GM23338 (cell line): ENCODE results near the gene NIPAL1. TPM values are rescaled to one million over a fixed set of nuclear protein-coding genes. Genes with fewer than 3 reads are reported as not detected.

Source experiments
- ATAC-seq: fragments of 200-7000 bp; cut with Tn5 transposase; 3 replicates; pipeline ENCODE4 v1.9.1; 2020
- DNase-seq: peaks from one replicate; pipeline ENCODE4 v3.0.0-alpha.2; 2015; ENCODE audit warnings: low spot score
- H2AFZ ChIP-seq: fragments of 200-600 bp; sonication (generic); 2 replicates; pipeline ENCODE4 v1.8.0; 2016; ENCODE audit warnings: antibody characterized with exemption, mild to moderate bottlenecking, moderate library complexity
- H3F3A ChIP-seq: fragments of 200-600 bp; sonication (generic); replicated peaks from 2 replicates; pipeline ENCODE4 v1.8.0; 2017; ENCODE audit warnings: antibody characterized with exemption, mixed run types, low read depth
- H3K27ac ChIP-seq: fragments of 200-600 bp; sonication (generic); 2 replicates; pipeline ENCODE4 v1.6.1; 2016; ENCODE audit warnings: low read depth
- H3K27me3 ChIP-seq: fragments of 200-600 bp; sonication (generic); 2 replicates; pipeline ENCODE4 v1.8.0; 2016; ENCODE audit warnings: mild to moderate bottlenecking, mixed run types, moderate library complexity; ENCODE audit not compliant: insufficient read depth
- H3K36me3 ChIP-seq: fragments of 200-600 bp; sonication (generic); 2 replicates; pipeline ENCODE4 v1.8.0; 2016; ENCODE audit warnings: mild to moderate bottlenecking; ENCODE audit not compliant: insufficient read depth
- H3K4me1 ChIP-seq: fragments of 200-600 bp; sonication (generic); 2 replicates; pipeline ENCODE4 v1.8.0; 2016; ENCODE audit warnings: mild to moderate bottlenecking, moderate library complexity; ENCODE audit not compliant: insufficient read depth
- H3K4me2 ChIP-seq: fragments of 200-600 bp; sonication (generic); 2 replicates; pipeline ENCODE4 v1.7.1; 2017; ENCODE audit warnings: mixed run types
- H3K4me3 ChIP-seq: fragments of 200-600 bp; sonication (generic); 2 replicates; pipeline ENCODE4 v1.6.1; 2016; ENCODE audit warnings: mixed run types
- H3K79me2 ChIP-seq: fragments of 200-600 bp; sonication (generic); replicated peaks from 2 replicates; pipeline ENCODE4 v1.8.0; 2017; ENCODE audit warnings: mild to moderate bottlenecking; ENCODE audit not compliant: insufficient read depth
- H3K9me2 ChIP-seq: fragments of 200-600 bp; sonication (generic); 2 replicates; pipeline ENCODE4 v1.8.0; 2017; ENCODE audit not compliant: insufficient read depth
- H4K20me1 ChIP-seq: fragments of 200-600 bp; sonication (generic); replicated peaks from 2 replicates; pipeline ENCODE4 v1.8.0; 2017; ENCODE audit warnings: mild to moderate bottlenecking; ENCODE audit not compliant: insufficient read depth
- H3K27ac Mint-ChIP-seq: 2 replicates; pipeline ENCODE4 v1.8.0; 2020; ENCODE audit warnings: inconsistent platforms, mild to moderate bottlenecking, moderate library complexity, mixed read lengths
- H3K27me3 Mint-ChIP-seq: 3 replicates; pipeline ENCODE4 v1.8.0; 2022; ENCODE audit warnings: low read depth, mild to moderate bottlenecking, moderate library complexity, mixed read lengths, inconsistent platforms; ENCODE audit not compliant: insufficient read depth, poor library complexity
- H3K36me3 Mint-ChIP-seq: 3 replicates; pipeline ENCODE4 v1.8.0; 2021; ENCODE audit warnings: low read depth, mild to moderate bottlenecking, inconsistent platforms, moderate library complexity, mixed read lengths
- H3K4me1 Mint-ChIP-seq: 3 replicates; pipeline ENCODE4 v1.8.0; 2020; ENCODE audit warnings: mild to moderate bottlenecking, inconsistent platforms, mixed read lengths
- H3K4me3 Mint-ChIP-seq: 3 replicates; pipeline ENCODE4 v1.8.0; 2021; ENCODE audit warnings: moderate library complexity, mild to moderate bottlenecking, inconsistent platforms, mixed read lengths
- H3K9me3 Mint-ChIP-seq: 3 replicates; pipeline ENCODE4 v1.8.0; 2020; ENCODE audit warnings: moderate library complexity, mild to moderate bottlenecking, inconsistent platforms, mixed read lengths
- CREB1 ChIP-seq: fragments of 250-450 bp; sonication (Bioruptor Pico); IDR thresholded peaks from 2 replicates; pipeline ENCODE4 v1.5.0; 2020; ENCODE audit warnings: low read depth, mild to moderate bottlenecking, moderate library complexity
- EZH2 ChIP-seq: fragments of 200-600 bp; sonication (generic); IDR thresholded peaks from one replicate; pipeline ENCODE4 v1.8.0; 2017; ENCODE audit warnings: antibody characterized with exemption, mild to moderate bottlenecking, low read depth; ENCODE audit not compliant: unreplicated experiment
- EZH2phosphoT487 ChIP-seq: fragments of 200-600 bp; sonication (generic); IDR thresholded peaks from one replicate; pipeline ENCODE4 v1.8.1; 2018; ENCODE audit warnings: antibody characterized with exemption; ENCODE audit not compliant: unreplicated experiment
- JUNB ChIP-seq: IDR thresholded peaks from one replicate; pipeline ENCODE4 v1.6.1; 2016; ENCODE audit warnings: antibody characterized with exemption; ENCODE audit not compliant: unreplicated experiment
- NANOG ChIP-seq: IDR thresholded peaks from 2 replicates; pipeline ENCODE4 v1.6.1; 2016; ENCODE audit warnings: antibody characterized with exemption, borderline replicate concordance
- POLR2AphosphoS5 ChIP-seq: IDR thresholded peaks from 2 replicates; pipeline ENCODE4 v1.6.1; 2016; ENCODE audit warnings: antibody characterized with exemption, low read depth
- STAT1 ChIP-seq: IDR thresholded peaks from one replicate; pipeline ENCODE4 v1.6.1; 2016; ENCODE audit warnings: antibody characterized with exemption; ENCODE audit not compliant: unreplicated experiment
- ZNF114 ChIP-seq: fragments of 250-450 bp; sonication (Bioruptor Pico); IDR thresholded peaks from 2 replicates; pipeline ENCODE4 v1.5.0; 2020; ENCODE audit warnings: mild to moderate bottlenecking, moderate library complexity
- ZNF331 ChIP-seq: fragments of 250-450 bp; sonication (Bioruptor Pico); IDR thresholded peaks from 2 replicates; pipeline ENCODE4 v1.5.0; 2020; ENCODE audit warnings: low read depth, mild to moderate bottlenecking, moderate library complexity
- polyA plus RNA-seq: library from polyadenylated mRNA; unstranded; fragments of >200 nt; fragmentation: Nextera tagmentation; extraction: Ambion mirVana; gene quantifications from 2 replicates; pipeline ENCODE4 v1.2.1, GENCODE V29; 2016
- total RNA-seq: library from RNA; depleted of rRNA; stranded (reverse); fragments of >200 nt; shearing (Covaris generic); gene quantifications from 2 replicates; pipeline ENCODE4 v1.2.3, GENCODE V29; 2014
- TF ChIP-seq, protein P1 (sequence below), 2 experiments: fragments of 200-600 bp in 1 of 2; sonication (generic) in 1 of 2; conservative IDR thresholded peaks; 2 replicates each; pipeline versions ENCODE4 v1.5.1 to v1.6.1; 2016 to 2017; ENCODE audit warnings: antibody characterized with exemption in 2 of 2, low read depth in 2 of 2, mild to moderate bottlenecking in 2 of 2, moderate library complexity in 1 of 2
- TF ChIP-seq, protein P2 (sequence below): IDR thresholded peaks from 2 replicates; pipeline ENCODE4 v1.6.1; 2016; ENCODE audit warnings: antibody characterized with exemption
- TF ChIP-seq, protein P3 (sequence below): fragments of 250-450 bp; sonication (Bioruptor Pico); IDR thresholded peaks from 2 replicates; pipeline ENCODE4 v1.5.0; 2020; ENCODE audit warnings: mild to moderate bottlenecking, moderate library complexity
- TF ChIP-seq, protein P4 (sequence below): IDR thresholded peaks from one replicate; pipeline ENCODE4 v1.6.1; 2018; ENCODE audit warnings: antibody characterized with exemption; ENCODE audit not compliant: unreplicated experiment

The NIPAL1 gene
- total and polyA plus RNA-seq, 2 experiments from 2014 or later: 5.3 to 8.2 TPM

DNA sequence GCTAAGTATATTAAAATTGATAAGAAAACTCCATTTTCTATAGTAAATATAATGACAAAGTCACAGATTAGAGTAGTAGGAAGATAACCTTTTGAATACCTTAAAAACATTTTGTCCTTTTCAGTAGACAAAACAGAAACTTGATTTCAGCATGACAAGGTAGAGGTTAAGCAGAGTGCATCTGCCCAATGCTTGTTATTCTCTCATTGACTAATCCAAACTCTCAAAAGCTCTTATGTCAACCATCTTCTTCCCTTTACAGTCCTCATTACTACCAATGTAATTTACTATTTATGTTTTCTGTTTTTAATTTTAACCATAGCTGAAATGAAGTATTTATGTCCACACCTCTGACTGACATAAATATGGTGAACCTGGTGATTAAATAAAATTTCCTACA lies 11.1 kb downstream of the NIPAL1 start:
- TF ChIP-seq ZNF114 (CRISPR knock-in tag) (no peak), EZH2 (no peak), ZNF331 (CRISPR knock-in tag) (no peak), NANOG (no peak), STAT1 (no peak), EZH2phosphoT487 (no peak), JUNB (no peak), CREB1 (CRISPR knock-in tag) (no peak), POLR2AphosphoS5 (no peak)
- TF ChIP-seq, protein P1, sequence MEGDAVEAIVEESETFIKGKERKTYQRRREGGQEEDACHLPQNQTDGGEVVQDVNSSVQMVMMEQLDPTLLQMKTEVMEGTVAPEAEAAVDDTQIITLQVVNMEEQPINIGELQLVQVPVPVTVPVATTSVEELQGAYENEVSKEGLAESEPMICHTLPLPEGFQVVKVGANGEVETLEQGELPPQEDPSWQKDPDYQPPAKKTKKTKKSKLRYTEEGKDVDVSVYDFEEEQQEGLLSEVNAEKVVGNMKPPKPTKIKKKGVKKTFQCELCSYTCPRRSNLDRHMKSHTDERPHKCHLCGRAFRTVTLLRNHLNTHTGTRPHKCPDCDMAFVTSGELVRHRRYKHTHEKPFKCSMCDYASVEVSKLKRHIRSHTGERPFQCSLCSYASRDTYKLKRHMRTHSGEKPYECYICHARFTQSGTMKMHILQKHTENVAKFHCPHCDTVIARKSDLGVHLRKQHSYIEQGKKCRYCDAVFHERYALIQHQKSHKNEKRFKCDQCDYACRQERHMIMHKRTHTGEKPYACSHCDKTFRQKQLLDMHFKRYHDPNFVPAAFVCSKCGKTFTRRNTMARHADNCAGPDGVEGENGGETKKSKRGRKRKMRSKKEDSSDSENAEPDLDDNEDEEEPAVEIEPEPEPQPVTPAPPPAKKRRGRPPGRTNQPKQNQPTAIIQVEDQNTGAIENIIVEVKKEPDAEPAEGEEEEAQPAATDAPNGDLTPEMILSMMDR (conservative IDR thresholded peaks at IDR 0.05; ENCODE audit: low read depth in 2 of 2): no peak
- TF ChIP-seq, protein P2, sequence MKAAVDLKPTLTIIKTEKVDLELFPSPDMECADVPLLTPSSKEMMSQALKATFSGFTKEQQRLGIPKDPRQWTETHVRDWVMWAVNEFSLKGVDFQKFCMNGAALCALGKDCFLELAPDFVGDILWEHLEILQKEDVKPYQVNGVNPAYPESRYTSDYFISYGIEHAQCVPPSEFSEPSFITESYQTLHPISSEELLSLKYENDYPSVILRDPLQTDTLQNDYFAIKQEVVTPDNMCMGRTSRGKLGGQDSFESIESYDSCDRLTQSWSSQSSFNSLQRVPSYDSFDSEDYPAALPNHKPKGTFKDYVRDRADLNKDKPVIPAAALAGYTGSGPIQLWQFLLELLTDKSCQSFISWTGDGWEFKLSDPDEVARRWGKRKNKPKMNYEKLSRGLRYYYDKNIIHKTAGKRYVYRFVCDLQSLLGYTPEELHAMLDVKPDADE: no peak
- TF ChIP-seq, protein P3, sequence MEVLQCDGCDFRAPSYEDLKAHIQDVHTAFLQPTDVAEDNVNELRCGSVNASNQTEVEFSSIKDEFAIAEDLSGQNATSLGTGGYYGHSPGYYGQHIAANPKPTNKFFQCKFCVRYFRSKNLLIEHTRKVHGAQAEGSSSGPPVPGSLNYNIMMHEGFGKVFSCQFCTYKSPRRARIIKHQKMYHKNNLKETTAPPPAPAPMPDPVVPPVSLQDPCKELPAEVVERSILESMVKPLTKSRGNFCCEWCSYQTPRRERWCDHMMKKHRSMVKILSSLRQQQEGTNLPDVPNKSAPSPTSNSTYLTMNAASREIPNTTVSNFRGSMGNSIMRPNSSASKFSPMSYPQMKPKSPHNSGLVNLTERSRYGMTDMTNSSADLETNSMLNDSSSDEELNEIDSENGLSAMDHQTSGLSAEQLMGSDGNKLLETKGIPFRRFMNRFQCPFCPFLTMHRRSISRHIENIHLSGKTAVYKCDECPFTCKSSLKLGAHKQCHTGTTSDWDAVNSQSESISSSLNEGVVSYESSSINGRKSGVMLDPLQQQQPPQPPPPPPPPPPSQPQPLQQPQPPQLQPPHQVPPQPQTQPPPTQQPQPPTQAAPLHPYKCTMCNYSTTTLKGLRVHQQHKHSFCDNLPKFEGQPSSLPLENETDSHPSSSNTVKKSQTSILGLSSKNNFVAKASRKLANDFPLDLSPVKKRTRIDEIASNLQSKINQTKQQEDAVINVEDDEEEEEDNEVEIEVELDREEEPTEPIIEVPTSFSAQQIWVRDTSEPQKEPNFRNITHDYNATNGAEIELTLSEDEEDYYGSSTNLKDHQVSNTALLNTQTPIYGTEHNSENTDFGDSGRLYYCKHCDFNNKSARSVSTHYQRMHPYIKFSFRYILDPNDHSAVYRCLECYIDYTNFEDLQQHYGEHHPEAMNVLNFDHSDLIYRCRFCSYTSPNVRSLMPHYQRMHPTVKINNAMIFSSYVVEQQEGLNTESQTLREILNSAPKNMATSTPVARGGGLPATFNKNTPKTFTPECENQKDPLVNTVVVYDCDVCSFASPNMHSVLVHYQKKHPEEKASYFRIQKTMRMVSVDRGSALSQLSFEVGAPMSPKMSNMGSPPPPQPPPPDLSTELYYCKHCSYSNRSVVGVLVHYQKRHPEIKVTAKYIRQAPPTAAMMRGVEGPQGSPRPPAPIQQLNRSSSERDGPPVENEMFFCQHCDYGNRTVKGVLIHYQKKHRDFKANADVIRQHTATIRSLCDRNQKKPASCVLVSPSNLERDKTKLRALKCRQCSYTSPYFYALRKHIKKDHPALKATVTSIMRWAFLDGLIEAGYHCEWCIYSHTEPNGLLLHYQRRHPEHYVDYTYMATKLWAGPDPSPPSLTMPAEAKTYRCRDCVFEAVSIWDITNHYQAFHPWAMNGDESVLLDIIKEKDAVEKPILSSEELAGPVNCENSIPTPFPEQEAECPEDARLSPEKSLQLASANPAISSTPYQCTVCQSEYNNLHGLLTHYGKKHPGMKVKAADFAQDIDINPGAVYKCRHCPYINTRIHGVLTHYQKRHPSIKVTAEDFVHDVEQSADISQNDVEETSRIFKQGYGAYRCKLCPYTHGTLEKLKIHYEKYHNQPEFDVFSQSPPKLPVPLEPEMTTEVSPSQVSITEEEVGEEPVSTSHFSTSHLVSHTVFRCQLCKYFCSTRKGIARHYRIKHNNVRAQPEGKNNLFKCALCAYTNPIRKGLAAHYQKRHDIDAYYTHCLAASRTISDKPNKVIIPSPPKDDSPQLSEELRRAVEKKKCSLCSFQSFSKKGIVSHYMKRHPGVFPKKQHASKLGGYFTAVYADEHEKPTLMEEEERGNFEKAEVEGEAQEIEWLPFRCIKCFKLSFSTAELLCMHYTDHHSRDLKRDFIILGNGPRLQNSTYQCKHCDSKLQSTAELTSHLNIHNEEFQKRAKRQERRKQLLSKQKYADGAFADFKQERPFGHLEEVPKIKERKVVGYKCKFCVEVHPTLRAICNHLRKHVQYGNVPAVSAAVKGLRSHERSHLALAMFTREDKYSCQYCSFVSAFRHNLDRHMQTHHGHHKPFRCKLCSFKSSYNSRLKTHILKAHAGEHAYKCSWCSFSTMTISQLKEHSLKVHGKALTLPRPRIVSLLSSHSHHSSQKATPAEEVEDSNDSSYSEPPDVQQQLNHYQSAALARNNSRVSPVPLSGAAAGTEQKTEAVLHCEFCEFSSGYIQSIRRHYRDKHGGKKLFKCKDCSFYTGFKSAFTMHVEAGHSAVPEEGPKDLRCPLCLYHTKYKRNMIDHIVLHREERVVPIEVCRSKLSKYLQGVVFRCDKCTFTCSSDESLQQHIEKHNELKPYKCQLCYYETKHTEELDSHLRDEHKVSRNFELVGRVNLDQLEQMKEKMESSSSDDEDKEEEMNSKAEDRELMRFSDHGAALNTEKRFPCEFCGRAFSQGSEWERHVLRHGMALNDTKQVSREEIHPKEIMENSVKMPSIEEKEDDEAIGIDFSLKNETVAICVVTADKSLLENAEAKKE (CRISPR knock-in tag): no peak
- TF ChIP-seq, protein P4, sequence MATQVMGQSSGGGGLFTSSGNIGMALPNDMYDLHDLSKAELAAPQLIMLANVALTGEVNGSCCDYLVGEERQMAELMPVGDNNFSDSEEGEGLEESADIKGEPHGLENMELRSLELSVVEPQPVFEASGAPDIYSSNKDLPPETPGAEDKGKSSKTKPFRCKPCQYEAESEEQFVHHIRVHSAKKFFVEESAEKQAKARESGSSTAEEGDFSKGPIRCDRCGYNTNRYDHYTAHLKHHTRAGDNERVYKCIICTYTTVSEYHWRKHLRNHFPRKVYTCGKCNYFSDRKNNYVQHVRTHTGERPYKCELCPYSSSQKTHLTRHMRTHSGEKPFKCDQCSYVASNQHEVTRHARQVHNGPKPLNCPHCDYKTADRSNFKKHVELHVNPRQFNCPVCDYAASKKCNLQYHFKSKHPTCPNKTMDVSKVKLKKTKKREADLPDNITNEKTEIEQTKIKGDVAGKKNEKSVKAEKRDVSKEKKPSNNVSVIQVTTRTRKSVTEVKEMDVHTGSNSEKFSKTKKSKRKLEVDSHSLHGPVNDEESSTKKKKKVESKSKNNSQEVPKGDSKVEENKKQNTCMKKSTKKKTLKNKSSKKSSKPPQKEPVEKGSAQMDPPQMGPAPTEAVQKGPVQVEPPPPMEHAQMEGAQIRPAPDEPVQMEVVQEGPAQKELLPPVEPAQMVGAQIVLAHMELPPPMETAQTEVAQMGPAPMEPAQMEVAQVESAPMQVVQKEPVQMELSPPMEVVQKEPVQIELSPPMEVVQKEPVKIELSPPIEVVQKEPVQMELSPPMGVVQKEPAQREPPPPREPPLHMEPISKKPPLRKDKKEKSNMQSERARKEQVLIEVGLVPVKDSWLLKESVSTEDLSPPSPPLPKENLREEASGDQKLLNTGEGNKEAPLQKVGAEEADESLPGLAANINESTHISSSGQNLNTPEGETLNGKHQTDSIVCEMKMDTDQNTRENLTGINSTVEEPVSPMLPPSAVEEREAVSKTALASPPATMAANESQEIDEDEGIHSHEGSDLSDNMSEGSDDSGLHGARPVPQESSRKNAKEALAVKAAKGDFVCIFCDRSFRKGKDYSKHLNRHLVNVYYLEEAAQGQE: no peak
- no peaks in the 10 kb centered on the region for H4K20me1 ChIP-seq
- H3K4me3 ChIP-seq: no peak overlapping the region
- H3K9me2 ChIP-seq: no peaks in the 10 kb centered on the region
- H3K4me2 ChIP-seq: no peak overlapping the region
- peak overlapping the region; percentile 70; the same call in 1 of the 2 replicates for H3K27ac ChIP-seq
- peaks cover 10% of the 10 kb centered on the region for H3K36me3 Mint-ChIP-seq
- no peaks in the 10 kb centered on the region for H3K36me3 ChIP-seq
- no peaks in the 10 kb centered on the region for H3F3A ChIP-seq
- H3K4me1 ChIP-seq: peaks cover 29% of the 10 kb centered on the region
- DNase-seq (no peak), ATAC-seq (no peak)
- H3K79me2 ChIP-seq: no peaks in the 10 kb centered on the region
- H3K9me3 Mint-ChIP-seq: no peaks in the 10 kb centered on the region
- H3K27me3 ChIP-seq: no peaks in the 10 kb centered on the region
- H3K4me1 Mint-ChIP-seq: peaks cover 38% of the 10 kb centered on the region
- H3K27ac Mint-ChIP-seq: peak overlapping the region; percentile 84; the same call in 1 of the 2 replicates
- no peaks in the 10 kb centered on the region for H3K27me3 Mint-ChIP-seq
- H3K4me3 Mint-ChIP-seq: no peak overlapping the region
- H2AFZ ChIP-seq: no peak overlapping the region
